Mesothelial cell of epicardium (in vitro differentiated cells): ENCODE results near the gene PTPRCAP. TPM values are rescaled to one million over a fixed set of nuclear protein-coding genes. Genes with fewer than 3 reads are reported as not detected.

ENCODE experiments used
- DNase-seq, 2 experiments: peaks; one replicate each; pipeline ENCODE4 v3.0.0; 2021; ENCODE audit warnings: low spot score in 2 of 2; ENCODE audit not compliant: unreplicated experiment in 2 of 2
- H3K27ac Mint-ChIP-seq: 2 replicates; pipeline ENCODE4 v1.8.0; 2021; ENCODE audit warnings: mixed read lengths
- H3K27me3 Mint-ChIP-seq: 2 replicates; pipeline ENCODE4 v1.8.0; 2021; ENCODE audit warnings: low read depth, mixed read lengths
- H3K36me3 Mint-ChIP-seq: 2 replicates; pipeline ENCODE4 v1.8.0; 2021; ENCODE audit warnings: mixed read lengths
- H3K4me1 Mint-ChIP-seq: 2 replicates; pipeline ENCODE4 v1.8.0; 2021; ENCODE audit warnings: mixed read lengths
- H3K4me3 Mint-ChIP-seq: 2 replicates; pipeline ENCODE4 v1.8.0; 2021; ENCODE audit warnings: mild to moderate bottlenecking, moderate library complexity, mixed read lengths
- H3K9me3 Mint-ChIP-seq: 2 replicates; pipeline ENCODE4 v1.8.0; 2021; ENCODE audit warnings: mixed read lengths
- total RNA-seq: library from RNA; stranded (reverse); gene quantifications from 3 replicates; pipeline ENCODE4 v1.2.1, GENCODE V29; 2021
- TF ChIP-seq, protein P1 (sequence below): fragments of 200-600 bp; sonication (generic); IDR thresholded peaks from one replicate; pipeline ENCODE4 v1.5.0; 2021; ENCODE audit warnings: antibody characterized with exemption; ENCODE audit not compliant: unreplicated experiment

PTPRCAP gene
- total RNA-seq, 1 donor from 2014 or later: 1.8 TPM

DNA sequence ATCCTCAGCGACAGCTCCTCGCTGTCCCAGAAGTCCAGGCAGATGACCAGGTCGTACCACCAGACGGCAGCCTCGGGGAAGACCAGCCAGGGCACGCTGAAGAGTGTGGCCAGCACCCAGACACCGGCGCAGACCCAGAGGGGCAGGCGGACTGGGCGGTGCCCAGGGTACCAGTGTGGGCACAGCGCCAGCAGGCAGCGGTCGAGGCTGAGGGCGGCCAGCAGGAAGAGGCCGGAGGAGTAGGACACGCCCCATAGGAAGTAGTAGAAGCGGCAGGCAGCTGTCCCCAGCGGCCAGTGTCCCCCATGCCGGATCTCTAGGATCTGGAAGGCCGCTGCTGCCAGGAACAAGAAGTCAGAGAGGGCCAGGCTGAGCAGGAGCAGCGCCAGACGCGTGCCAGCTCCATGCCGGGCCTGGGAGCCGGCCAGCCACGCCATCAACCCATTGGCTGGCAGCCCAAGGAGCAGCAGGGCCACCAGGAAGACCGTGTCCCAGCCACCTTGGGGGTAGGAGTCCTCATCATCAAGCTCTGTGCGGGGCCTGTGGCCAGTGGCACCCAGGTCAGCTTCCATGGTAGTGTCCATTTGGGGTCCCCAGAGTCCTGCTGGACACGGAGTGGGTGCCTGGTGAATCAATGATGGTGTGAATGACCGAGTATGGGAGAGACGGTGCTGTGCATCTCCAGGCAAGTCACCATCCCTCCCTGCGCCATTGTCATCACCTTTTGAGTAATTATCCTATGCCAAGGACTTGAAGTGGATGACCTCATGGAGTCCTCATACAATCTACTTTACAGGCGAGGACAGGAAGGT, 14.9 kb upstream of the PTPRCAP start, which contains the start of gene GPR152:
TSS of gene GPR152 (minus strand) at position 589 of the 812 bp plus-strand sequence. CDS start at position 584, 5 bp downstream.
- TF ChIP-seq, protein P1, sequence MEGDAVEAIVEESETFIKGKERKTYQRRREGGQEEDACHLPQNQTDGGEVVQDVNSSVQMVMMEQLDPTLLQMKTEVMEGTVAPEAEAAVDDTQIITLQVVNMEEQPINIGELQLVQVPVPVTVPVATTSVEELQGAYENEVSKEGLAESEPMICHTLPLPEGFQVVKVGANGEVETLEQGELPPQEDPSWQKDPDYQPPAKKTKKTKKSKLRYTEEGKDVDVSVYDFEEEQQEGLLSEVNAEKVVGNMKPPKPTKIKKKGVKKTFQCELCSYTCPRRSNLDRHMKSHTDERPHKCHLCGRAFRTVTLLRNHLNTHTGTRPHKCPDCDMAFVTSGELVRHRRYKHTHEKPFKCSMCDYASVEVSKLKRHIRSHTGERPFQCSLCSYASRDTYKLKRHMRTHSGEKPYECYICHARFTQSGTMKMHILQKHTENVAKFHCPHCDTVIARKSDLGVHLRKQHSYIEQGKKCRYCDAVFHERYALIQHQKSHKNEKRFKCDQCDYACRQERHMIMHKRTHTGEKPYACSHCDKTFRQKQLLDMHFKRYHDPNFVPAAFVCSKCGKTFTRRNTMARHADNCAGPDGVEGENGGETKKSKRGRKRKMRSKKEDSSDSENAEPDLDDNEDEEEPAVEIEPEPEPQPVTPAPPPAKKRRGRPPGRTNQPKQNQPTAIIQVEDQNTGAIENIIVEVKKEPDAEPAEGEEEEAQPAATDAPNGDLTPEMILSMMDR: no peak
- H3K27ac Mint-ChIP-seq: no peak within 1 kb of the TSS
- no peaks in the 10 kb centered on the region for H3K9me3 Mint-ChIP-seq
- DNase-seq: no peak
- H3K4me1 Mint-ChIP-seq: no peaks in the 10 kb centered on the region
- H3K36me3 Mint-ChIP-seq: no peaks in the 10 kb centered on the region
- no peaks in the 10 kb centered on the region for H3K27me3 Mint-ChIP-seq
- H3K4me3 Mint-ChIP-seq: no peak within 1 kb of the TSS

DNA sequence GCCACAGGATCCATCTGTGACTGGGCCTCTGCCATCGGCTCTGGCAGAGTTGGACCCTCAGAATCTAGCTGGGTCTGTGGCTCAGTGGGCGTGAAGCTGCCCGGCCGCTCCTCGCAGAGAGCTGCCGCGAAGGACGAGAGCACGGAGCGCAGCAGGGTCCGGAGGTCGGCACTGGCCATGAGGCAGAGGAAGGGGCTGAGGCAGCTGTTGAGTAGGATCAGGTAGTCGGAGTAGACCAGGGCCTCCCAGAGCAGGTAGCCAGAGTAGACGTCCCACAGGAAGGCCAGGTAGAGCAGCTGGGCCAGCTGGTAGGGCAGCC, 14.1 kb upstream of the PTPRCAP start:
- Mint-ChIP-seq H3K9me3 (no peaks in the 10 kb centered on the region), H3K4me1 (no peaks in the 10 kb centered on the region), H3K27me3 (no peaks in the 10 kb centered on the region), H3K4me3 (no peak overlapping the region), H3K27ac (no peak overlapping the region), H3K36me3 (no peaks in the 10 kb centered on the region)
- DNase-seq: no peak
- TF ChIP-seq, protein P1: no peak

DNA sequence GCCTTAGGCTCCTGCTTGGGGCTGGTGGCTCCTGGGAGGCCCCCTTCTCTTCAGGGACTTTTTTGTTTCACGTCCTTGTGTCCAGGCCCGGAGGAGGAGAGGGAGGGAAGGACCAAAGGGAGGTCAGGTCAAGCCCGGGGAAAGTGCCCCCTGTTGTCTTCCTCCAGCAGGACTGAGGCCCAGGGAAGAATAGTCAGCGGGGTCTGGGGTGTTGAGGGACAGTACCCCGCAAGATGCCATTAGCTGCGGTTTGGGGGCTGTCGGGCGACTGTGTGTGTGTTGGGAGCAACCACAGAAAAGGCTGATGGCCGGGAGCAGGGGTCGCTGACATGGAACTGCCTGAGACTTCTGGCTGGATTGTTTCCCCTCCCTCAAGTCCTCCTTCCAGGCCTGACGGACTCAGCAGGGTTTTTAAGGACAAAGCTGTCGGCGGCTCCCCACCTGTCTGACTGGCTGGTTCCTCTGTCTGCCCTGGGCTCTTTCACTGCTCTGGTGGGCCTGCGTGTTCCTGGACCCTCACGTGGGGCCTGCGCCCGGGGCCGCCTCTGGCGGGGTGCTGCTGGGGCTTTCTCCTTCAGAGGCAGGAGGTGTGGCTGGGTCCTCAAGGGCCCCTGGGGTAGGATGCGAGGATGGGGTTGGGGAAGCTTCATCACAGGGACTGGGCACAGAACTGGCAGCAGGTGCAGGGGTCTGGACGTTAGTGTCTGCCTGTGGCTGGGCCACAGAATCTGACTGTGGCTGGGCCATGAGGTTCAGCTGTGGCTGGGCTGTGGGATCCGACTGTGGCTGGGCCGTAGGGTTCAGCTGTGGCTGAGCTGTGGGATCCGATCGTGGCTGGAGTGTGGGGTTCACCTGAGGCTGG, 13.5 kb upstream of the PTPRCAP start:
- H3K4me3 Mint-ChIP-seq: no peak overlapping the region
- TF ChIP-seq, protein P1: no peak
- H3K27ac Mint-ChIP-seq: no peak overlapping the region
- no peaks in the 10 kb centered on the region for H3K4me1 Mint-ChIP-seq
- no peaks in the 10 kb centered on the region for H3K36me3 Mint-ChIP-seq
- H3K9me3 Mint-ChIP-seq: no peaks in the 10 kb centered on the region
- H3K27me3 Mint-ChIP-seq: no peaks in the 10 kb centered on the region
- DNase-seq: no peak

DNA sequence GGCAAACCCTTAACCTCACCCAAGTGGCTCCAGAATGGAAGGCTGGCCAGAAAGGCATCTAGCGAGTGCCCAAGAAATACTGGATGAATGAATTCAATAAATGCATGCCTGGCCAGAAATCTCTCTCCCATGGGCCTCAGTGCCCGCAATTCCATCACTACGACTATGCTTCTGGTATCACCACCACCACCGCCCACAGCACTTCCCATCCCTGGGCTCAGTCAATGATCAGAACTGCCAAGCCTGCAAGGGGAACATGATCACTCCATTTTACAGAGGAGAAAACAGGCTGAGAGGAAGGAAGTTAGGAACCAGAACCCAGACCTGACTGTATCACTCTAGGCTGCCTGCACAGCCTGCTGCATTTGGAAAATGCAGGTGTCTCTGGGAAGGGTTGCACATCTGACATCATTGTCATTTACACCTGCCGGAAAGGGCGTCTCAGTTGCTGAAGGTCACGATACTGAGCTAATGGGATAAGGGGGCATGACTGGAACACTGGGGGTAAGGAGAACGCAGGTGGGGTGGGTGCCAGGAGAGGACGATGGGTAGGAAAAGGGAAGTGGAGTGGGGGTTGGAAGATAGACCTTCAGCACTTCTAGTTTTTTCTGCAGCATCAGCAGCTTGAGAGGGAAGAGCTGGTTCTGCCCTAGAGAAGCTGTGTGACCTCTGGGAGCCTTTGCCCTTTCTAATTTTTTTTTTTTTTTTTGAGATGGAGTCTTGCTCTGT, 11.8 kb upstream of the PTPRCAP start:
- Mint-ChIP-seq H3K36me3 (no peaks in the 10 kb centered on the region), H3K27ac (no peak overlapping the region), H3K9me3 (no peaks in the 10 kb centered on the region), H3K4me1 (peaks cover 8% of the 10 kb centered on the region), H3K27me3 (no peaks in the 10 kb centered on the region), H3K4me3 (no peak overlapping the region)
- TF ChIP-seq, protein P1: no peak
- DNase-seq: no peak

DNA sequence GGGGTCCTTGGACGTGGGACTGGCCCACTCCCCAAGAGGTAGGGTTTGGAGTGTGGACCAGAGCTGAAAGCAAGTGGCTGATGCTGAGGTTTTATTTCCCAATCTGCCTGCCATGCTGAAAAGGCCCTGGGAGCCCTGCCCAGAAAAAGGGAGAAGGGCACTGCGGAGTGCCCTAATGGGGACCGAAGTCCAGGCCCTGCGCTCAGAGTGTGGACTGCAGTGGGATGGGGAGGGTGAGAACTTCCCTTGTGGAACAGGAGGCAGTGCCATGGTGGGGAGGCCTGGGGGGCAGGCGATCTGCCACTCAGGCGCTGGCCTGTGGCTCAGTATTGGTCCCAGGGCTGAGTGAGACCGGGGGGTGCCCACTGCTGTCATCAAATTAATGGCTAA, 10.7 kb upstream of the PTPRCAP start:
- H3K9me3 Mint-ChIP-seq: no peaks in the 10 kb centered on the region
- peaks cover 8% of the 10 kb centered on the region for H3K4me1 Mint-ChIP-seq
- H3K36me3 Mint-ChIP-seq: no peaks in the 10 kb centered on the region
- DNase-seq: no peak
- no peaks in the 10 kb centered on the region for H3K27me3 Mint-ChIP-seq
- no peak overlapping the region for H3K4me3 Mint-ChIP-seq
- peak overlapping the region; percentile 21 for H3K27ac Mint-ChIP-seq
- TF ChIP-seq, protein P1: no peak
